Measurements from ENCODE around the gene BPIFB3.
"Not testable (repeated sequence)": the region's sequence is repeated elsewhere in the genome, so short reads cannot be mapped to it uniquely, and the experiment has no call there.

Gene BPIFB3

DNA sequence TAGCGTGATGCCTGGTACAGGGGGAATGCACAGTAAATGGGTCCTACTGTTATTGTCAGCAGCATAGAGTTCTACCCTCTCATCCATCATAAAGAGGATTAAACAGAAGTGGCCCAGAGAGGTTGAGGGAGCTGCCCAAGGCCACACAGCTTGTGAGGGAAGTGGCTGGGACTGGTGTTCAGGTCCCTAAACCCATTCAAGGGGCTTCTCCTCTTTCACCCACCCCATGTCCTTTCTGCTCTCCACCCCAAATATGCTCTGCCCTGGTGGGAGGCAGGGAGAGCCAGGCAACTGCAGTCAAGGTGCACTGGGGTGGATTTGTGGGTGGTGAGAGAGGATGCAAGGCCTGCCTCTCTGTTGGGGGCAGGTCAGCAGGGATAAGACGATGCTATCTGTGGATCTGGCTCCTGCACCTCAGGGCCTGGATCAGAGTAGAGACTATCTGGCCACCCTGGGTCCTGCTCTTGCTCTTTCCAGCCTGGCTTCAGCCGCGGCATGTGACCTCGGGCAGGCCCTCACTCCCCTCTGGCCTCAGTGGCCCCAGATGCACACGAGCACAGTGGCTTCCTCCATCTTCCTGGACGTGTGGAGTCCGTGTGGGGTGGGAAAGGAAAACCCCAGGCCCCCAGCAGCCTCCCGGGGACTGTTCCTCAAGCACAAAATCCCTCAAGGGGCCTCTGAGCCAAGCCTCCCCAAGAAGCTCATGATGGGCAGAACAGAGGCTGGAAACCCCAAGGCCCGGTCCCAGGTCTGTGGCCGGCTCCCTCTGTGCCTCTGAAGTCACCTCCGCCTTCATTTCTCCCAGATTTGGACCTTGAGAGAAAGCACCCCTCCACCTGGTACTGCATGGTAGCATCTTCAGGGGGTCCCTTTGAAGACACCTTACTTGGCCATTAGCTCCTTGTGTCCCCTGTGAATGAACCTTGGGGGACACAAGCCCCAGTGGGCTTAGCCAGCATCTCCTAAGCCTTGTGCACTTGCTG, 25.6 kb upstream of the BPIFB3 start:
- DNase-seq (ENCODE audit: low read depth in 1 of 2, low spot score in 1 of 2), result no peak

DNA sequence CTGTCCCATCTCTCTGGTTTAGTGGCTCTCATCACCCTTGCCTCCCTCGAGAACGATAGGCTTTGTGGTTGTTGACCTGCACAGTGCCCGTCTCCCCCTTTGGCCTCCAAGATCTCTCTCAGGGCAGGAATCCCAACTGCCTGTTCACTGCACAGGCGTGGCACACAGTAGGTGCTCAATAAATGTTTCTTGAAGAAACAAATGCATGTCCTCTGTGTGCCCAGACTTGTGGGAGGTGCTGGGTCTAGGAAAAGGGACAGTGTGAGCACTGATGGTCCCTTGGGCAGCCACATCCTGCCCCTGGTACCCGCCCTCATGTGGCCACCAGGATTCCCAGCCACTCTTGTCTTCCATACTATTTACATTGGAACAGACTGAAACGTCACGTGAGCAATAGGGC, 24.8 kb upstream of the BPIFB3 start:
- no peak for DNase-seq (ENCODE audit: low read depth in 1 of 2, low spot score in 1 of 2)

DNA sequence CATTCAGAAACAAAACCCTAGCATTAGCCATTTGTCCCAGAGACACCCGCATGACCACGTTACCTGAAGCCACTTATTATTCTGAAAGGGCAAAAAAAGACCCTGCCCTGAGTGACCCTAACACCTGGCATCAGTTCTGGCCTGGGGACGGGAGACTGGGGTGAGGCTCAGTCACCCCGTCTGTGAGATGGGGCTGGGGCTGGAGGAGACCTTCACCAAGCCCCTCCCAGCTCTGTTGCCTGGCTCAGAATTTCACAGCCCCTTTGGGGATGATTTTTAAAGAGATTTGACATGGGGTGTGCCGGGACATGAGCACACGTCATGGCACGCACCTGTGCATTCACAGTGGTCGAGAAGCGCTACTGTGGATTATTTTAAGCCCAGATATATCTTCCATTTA, 23.6 kb upstream of the BPIFB3 start:
- no peak for DNase-seq (ENCODE audit: low read depth in 1 of 2, low spot score in 1 of 2)

DNA sequence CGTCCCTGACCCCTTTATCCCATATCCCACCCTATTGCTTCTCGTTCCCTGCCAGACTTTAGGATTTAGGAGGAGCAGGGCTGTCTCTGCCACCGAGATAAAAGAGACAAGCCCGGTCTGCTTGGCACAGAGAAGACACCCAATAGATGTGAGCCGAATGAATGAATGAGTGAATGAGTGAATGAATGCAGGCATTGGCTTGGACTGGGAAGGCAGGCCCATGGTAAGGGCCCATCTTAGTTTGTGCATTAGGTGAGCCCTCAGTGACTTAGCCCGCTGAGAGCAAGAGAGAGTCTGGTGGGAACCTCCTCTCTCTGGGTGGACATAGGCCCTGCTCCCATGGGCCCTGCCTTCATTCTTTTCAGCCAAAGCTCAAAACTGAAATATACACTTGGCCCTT, 23.1 kb upstream of the BPIFB3 start:
- DNase-seq (ENCODE audit: low read depth in 1 of 2, low spot score in 1 of 2), result no peak

DNA sequence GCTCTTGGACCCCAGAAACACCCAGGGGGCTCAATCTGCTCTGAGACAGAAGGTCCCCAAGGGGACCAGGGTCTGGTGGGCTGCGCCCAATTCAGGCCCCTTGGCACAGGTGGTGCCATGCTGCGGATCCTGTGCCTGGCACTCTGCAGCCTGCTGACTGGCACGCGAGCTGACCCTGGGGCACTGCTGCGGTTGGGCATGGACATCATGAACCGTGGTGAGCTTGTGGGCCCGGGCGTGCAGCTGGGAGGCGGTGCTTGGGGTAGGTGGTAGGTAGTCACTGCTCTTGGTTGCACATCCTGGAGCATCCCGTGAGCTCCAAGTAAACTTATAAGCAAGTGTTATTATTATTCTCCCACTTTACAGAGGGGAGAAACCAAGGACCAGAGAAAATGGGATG, 22.2 kb upstream of the BPIFB3 start, which contains the start of gene BPIFB6:
BPIFB6 (plus strand) TSS at position 118 of the 400 bp plus-strand sequence; CDS start at position 118, 0 bp downstream.
- no peak for DNase-seq (ENCODE audit: low read depth in 1 of 2, low spot score in 1 of 2)

DNA sequence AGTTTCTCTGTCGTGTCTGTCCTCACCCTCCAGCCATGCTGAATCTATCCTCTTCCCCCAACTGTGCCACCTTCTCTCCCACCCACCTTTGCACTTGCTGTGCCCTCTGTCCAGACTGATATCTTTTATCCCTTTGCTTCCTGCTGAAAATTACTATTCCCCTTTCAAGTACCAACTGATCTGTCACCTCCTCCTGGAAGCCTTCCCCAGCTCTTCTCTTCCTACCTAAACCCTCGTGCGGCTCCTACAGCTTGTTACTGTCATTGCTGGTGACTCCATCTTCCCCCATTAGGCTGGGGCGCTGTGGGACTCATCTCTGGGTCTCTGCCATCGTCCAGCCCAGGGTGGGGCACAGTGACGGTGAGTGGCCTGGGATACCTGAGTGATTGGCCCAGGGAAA, 21.1 kb upstream of the BPIFB3 start:
- no peak for DNase-seq (ENCODE audit: low read depth in 1 of 2, low spot score in 1 of 2)

DNA sequence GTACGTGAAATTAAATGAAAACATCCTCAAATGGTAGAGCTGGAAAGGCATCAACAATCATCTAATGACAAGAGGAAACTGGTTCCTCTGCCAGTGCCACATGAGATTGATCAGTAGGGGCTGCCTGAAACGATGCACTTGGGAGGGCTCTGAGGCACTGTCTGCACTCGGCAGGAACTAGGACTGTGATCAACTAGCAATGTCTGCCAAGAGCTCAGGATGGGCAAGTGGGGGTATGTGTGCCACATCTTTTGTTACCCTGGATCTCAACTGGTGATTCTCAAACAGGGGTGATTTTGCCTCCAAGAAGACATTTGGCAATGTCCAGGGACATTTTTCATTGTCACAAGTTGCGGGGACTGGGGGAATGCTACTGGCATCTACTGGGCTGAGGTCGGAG, 20.3 kb upstream of the BPIFB3 start:
- no peak for DNase-seq (ENCODE audit: low read depth in 1 of 2, low spot score in 1 of 2)

DNA sequence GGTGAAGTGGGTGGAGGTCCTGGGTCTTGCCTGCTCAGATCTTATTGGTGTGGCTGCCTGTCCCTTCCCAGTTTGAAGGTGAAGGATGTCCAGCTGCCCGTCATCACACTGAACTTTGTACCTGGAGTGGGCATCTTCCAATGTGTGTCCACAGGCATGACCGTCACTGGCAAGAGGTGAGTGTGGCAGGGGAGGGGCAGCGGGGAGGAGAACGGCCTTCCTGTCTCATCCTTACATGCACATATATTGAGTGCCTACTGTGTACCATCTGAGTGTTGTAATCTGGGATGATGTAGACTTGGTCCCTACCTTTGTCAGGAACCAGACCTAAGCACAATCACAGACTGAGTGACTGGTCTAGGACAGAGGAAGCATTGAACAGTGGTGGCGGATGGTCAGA, 19.6 kb upstream of the BPIFB3 start:
- no peak for DNase-seq (ENCODE audit: low read depth in 1 of 2, low spot score in 1 of 2)

DNA sequence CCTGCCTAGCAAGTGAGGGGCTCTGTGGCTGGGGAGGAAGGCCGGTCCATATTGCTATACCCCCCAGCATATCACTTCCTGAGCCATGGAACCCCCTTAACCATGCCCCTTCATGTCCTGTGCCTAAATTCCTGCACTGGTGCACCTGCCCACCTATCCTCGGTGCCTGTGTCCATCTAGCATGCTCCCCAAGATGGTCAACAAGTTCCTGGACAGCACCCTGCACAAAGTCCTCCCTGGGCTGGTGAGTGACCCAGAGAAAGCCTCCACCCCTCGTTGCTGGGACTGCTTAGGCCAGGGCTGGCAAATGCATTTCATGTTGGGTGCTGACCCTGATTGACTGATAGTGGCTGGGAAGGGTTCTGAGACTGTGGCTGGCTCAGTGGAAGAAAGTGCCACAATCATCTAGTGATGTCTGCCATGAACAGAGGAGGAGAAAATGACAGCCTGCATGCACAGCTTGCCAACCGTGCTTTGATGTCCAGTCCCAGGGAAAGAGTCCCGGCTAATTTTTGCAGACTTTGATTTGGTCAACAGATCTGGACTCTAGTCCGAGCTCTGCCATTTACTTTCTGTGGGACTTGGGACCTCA, 18.7 kb upstream of the BPIFB3 start:
- no peak for DNase-seq (ENCODE audit: low read depth in 1 of 2, low spot score in 1 of 2)

DNA sequence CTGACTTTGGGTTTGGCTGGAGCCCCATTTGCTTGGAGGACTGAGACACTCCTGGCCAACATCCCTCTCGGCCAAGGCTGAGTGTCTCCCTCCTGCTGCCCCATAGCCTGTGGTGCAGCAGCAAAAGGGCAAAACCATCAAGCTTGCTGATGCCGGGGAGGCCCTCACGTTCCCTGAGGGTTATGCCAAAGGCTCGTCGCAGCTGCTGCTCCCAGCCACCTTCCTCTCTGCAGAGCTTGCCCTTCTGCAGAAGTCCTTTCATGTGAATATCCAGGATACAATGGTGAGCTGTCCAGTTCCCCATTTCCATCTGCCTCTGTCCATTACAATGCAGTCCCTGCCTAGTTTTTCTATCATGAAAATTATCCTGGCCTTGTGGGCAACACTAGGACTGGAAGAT, 16.2 kb upstream of the BPIFB3 start:
- DNase-seq (ENCODE audit: low read depth in 1 of 2, low spot score in 1 of 2), result no peak

DNA sequence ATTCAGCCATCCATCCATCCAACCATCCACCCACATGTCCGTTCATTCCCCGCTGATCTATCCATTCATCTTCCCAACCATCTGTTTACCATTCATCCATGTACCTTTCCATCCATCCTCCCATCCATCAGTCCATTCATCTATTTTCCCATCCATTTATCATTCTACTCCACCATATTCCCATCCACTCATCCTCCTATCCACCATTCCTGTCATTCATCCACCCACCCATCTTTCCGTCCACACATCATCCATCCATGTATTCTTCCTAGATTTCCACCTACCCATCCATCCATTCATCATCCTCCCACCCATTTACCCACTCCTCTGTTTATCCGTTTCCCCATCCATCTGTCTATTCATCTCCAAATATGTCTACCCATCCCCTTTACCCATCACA, 15.5 kb upstream of the BPIFB3 start:
- DNase-seq (ENCODE audit: low read depth in 1 of 2, low spot score in 1 of 2), result no peak

DNA sequence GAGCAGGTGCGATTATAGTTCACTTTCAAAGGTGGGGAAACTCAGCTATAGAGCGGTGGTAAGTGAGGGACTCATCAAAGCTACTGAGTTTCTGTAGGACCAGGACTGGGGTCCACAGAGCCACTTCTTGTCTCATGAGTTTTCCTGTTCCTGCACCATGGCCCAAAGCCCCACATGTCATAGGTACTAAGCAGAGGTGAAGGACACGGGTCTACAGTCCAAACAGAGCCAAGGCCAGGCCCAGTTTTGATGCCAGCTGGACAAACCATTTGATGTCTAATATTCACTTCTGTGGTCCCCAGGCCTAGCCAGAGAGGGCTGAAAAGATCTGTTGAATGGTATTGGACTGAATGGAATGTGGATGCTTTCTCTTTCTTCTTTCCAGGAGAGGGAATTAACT, 11.3 kb upstream of the BPIFB3 start:
- DNase-seq (ENCODE audit: low read depth in 1 of 2, low spot score in 1 of 2), result no peak

DNA sequence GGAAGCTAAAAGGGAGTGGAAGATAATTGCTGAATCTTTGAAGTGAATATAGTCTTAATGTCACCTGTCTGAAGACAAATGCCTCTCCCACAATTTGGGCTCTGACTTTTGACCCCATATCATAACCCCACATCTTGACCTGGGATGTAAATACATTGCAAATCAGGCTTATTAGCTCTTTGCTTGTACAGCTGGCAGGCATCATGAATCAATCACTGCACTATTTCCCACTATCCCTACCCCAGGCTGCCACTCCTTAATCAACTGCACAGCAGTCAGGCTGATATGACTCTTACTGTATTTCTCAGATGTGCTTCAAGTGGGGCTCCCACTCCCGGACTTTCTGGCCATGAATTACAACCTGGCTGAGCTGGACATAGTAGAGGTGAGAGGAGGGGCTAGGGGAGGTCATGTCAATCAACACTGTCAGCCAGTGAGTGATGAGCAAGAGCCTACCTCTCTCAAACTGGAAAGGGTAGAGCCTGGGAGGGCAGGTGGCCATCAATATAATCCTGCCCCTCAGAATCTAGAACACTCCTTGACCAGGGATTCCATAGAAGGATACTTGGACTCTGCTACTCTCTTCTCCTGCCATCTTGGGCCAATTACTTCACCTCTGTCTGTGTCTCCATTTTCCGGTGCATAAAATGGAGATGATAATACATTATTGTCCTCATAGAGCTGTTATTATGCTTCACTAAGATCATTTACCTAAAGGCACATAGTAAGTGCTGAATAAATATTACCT, 10.5 kb upstream of the BPIFB3 start:
- no peak for DNase-seq (ENCODE audit: low read depth in 1 of 2, low spot score in 1 of 2)

DNA sequence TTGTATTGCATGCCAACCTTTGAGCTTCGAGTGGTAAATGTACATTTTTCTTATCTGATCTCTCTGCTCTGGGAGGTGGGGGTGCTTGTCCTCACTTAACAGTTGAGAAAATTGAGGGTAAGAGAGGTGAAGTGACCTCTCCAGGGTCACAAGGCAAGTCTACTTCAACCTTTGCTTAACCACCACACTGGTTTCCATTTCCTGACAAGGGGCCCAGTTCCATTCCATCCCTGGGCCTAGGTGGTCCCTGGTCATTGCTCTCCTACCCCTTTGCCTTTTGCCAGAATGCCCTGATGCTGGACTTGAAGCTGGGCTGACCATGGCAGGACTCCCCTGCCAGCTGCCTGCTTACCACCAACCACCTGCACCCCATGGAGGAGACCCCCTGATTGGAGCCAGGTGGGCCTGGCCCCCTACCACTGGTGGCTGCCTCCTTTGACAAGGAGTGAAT, 9.9 kb upstream of the BPIFB3 start:
- DNase-seq (ENCODE audit: low read depth in 1 of 2, low spot score in 1 of 2), result no peak

DNA sequence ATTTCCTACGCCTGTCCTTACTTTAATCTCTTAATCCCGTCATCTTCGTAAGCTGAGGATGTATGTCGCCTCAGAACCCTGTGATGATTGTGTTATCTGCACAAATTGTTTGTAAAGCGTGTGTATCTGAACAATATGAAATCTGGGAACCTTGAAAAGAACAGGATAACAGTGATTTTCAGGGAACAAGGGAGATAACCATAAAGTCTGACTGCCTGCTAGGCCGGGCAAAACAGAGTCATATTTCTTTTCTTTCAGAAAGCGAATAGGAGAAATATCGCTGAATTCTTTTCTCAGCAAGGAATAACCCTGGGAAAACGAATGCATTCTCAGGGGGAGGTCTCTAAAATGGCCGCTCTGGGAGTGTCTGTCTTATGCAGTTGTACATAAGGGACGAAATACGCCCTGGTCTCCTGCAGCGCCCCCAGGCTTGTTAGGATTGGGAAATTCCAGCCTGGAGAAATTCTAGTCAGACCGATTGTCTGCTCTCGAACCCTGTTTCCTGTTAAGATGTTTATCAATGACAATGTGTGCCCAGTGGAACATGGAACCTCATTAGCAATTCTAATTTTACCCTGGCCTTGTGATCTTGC, 8.5 kb upstream of the BPIFB3 start:
- not testable (repeated sequence) for DNase-seq (ENCODE audit: low read depth in 1 of 2, low spot score in 1 of 2)

DNA sequence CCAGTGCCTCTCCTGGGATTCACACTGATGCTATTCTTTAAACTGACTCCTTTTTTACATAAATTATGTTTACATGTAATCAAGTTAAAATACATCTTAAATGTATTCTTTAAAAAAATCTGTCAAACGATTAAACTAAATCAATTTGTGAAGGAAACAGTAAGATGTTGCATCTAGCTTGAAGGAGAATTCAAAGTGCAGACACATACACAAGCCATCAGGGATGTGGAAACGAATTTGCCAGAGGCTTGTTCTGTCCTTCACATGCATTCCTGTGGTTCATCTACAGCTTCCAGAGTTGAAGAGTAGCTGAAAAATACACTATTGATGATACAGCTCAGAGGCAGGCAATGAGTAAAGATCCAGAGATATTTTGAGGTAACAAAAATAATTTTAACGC, 7.3 kb upstream of the BPIFB3 start:
- DNase-seq (ENCODE audit: low read depth in 1 of 2, low spot score in 1 of 2), result no peak

DNA sequence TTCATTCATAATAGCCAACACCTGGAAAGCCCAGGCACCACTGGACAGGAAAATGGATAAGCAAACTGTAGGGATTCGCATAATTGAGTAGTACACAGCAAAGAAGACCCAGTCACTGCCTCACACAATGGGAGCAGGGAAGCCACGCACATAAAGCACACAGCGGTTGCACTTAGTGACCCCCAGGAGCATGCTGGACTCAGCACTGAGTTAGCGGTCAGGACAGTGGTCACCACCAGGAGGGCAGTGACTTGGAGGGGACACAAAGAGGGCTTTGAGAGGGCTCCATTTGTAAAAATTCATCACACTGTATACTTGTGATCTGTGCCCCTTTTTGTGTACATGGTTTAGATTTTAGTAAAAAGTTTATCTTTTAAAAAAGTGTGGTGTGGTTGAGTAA, 2.4 kb upstream of the BPIFB3 start:
- DNase-seq (ENCODE audit: low read depth in 1 of 2, low spot score in 1 of 2), result no peak

DNA sequence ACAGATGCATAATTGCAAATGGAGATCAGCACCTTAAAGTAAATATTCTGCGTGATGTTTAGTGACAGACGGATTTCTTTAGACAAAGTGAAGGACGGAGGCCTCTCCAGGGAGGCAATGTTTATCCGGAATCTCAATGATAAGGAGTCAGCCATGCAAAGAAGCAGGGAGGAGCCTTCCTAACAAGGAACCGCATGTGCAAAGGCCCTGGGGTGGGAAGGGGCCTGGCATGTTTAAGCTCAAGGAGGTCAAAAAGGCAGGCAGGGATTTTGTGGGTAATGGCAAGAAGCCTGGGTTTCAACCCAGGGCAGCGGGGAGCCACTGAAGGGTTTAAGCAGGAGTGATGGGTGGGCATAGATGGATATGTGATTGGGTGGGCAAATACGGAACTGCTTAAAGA, 678 bp downstream of the BPIFB3 start:
- no peak for DNase-seq (ENCODE audit: low read depth in 1 of 2, low spot score in 1 of 2)

DNA sequence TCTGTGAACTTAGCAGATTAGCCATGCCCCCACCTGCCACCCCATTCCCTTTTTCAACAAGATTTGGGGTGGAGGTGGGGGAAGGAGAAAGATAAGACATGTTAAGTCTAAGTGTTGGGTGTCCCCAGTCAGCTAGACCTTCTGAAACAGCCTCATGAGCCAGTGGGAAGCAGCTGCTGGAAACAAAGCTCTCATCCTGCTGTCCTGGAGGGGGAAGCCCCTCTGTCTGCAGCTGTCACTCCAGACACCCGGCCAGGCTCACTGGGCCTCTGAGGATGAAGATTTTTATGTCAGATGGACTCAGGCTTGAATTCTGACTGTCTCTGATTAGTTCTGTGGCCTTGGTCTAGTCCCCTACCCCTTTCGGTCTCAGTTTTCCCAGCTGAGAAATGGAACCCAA, 1.1 kb downstream of the BPIFB3 start:
- no peak for DNase-seq (ENCODE audit: low read depth in 1 of 2, low spot score in 1 of 2)

DNA sequence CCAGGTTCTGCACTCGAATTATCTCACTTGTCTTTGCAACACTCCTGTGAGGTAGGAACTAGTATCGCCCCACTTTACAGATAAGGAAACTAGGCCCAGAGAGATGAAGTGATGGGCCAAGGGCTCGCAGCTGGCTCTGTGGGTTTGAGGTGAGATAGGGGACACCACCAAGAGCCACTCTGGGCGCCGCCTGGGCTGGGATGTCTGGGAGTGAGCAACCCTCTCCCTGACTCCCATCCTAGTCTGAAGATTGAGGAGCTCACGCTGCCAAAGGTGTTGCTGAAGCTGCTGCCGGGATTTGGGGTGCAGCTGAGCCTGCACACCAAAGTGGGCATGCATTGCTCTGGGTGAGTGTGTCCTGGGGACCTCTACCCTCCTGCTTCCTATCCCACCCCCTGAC, 5.4 kb downstream of the BPIFB3 start:
- DNase-seq (ENCODE audit: low read depth in 1 of 2, low spot score in 1 of 2), result no peak

DNA sequence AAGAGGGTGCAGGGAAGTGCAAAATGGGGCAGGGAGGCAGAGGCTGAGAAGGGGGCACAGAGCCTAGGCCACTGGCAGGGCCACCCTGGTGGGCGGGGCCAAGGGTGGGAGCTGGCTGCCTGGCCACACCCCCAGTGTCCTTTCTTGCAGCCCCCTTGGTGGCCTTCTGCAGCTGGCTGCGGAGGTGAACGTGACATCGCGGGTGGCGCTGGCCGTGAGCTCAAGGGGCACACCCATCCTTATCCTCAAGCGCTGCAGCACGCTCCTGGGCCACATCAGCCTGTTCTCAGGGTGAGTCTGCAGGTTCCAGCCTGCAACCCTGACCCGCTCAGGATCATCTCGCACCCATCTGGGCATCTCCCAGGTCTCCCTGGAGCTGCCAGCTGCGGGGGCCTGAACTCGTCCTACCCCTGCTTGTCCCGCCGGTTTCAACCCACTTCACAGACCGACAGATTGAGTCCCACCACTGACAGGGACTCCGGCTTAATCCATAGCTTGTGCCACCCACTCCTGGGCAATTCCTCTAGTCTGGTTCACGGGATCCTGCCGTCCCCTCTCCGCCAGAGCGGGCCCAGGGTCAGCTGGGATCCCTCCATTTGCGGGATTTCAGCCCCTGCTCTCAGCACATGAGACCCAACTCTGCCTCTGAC, 6.2 kb downstream of the BPIFB3 start:
- DNase-seq (ENCODE audit: low read depth in 1 of 2, low spot score in 1 of 2), result no peak

Measured in activated T-helper 1 cell treated with anti-CD3 and anti-CD28 coated beads, Interleukin-2, amount 50 U/mL, for 16 hours (primary cell).